Esophagus muscularis mucosa (tissue), 3 donors: ENCODE measurements around the gene HIGD2A.

ENCODE experiments used
- CTCF ChIP-seq, 3 experiments: fragments of 200-600 bp in 2 of 3; fragments of 450-650 bp in 1 of 3; sonication (generic) in 2 of 3; IDR thresholded peaks; one replicate each; pipeline ENCODE4 v1.5.1; 2017 to 2019; ENCODE audit warnings: antibody characterized with exemption in 3 of 3, mild to moderate bottlenecking in 2 of 3, moderate library complexity in 1 of 3
- POLR2A ChIP-seq: fragments of 450-650 bp; IDR thresholded peaks from one replicate; pipeline ENCODE4 v1.6.1; 2017; ENCODE audit warnings: antibody characterized with exemption, moderate library complexity, mild to moderate bottlenecking, low read depth
- POLR2AphosphoS5 ChIP-seq, 2 donors: sonication (generic); formaldehyde crosslinking; IDR thresholded peaks; one replicate each; pipeline ENCODE4 v1.6.1; 2017; ENCODE audit warnings: antibody characterized with exemption in 2 of 2

- no peak for TF ChIP-seq CTCF (IDR thresholded peaks at IDR 0.05)
- TF ChIP-seq POLR2A, result no peak
- TF ChIP-seq POLR2AphosphoS5 (IDR thresholded peaks at IDR 0.05), result no peak
Observed at GRCh38 chr5:176409765-176410164, 21.2 kb downstream of the HIGD2A start.
